Lung (tissue), 12 donors: Measurements from ENCODE around the gene TCEANC. TPM values are rescaled to one million over a fixed set of nuclear protein-coding genes. Genes with fewer than 3 reads are reported as not detected.

Experiments
- ATAC-seq: fragments of 200-7000 bp; cut with Tn5 transposase; one replicate; pipeline ENCODE4 v1.9.1; 2020; ENCODE audit warnings: moderate number of reproducible peaks; ENCODE audit not compliant: insufficient read depth, low FRiP score
- DNase-seq, 3 donors: peaks; one replicate each; pipeline ENCODE4 v3.0.0-alpha.2; 2013 to 2017
- H3K27ac ChIP-seq, 2 donors: one replicate each; pipeline ENCODE4 v1.5.1; 2013; ENCODE audit warnings: mild to moderate bottlenecking in 2 of 2, moderate library complexity in 2 of 2, control low read depth in 1 of 2, inconsistent platforms in 1 of 2, low read depth in 1 of 2, low read length in 1 of 2
- H3K27me3 ChIP-seq, 3 donors: one replicate each; pipeline ENCODE4 v1.5.1; 2013; ENCODE audit warnings: low read length in 2 of 3; ENCODE audit not compliant: control insufficient read depth in 3 of 3, insufficient read depth in 3 of 3
- H3K36me3 ChIP-seq, 4 donors: one replicate each; pipeline ENCODE4 v1.5.1; 2013; ENCODE audit warnings: low read length in 4 of 4, mild to moderate bottlenecking in 1 of 4, moderate library complexity in 1 of 4; ENCODE audit not compliant: control insufficient read depth in 4 of 4, insufficient read depth in 4 of 4
- H3K4me1 ChIP-seq, 5 donors: one replicate each; pipeline ENCODE4 v1.5.1; 2013; ENCODE audit warnings: low read length in 5 of 5, mild to moderate bottlenecking in 2 of 5, moderate library complexity in 1 of 5; ENCODE audit not compliant: control insufficient read depth in 5 of 5, insufficient read depth in 5 of 5
- H3K4me3 ChIP-seq: one replicate; pipeline ENCODE4 v1.5.1; 2013; ENCODE audit warnings: mild to moderate bottlenecking, control low read depth, moderate library complexity
- H3K9ac ChIP-seq, 2 donors: one replicate each; pipeline ENCODE4 v1.5.1; 2013; ENCODE audit warnings: low read length in 2 of 2, control low read depth in 1 of 2; ENCODE audit not compliant: insufficient read depth in 1 of 2
- H3K9me3 ChIP-seq, 4 donors: one replicate each; pipeline ENCODE4 v1.5.1; 2013; ENCODE audit warnings: low read length in 3 of 4, mild to moderate bottlenecking in 1 of 4, moderate library complexity in 1 of 4; ENCODE audit not compliant: control insufficient read depth in 4 of 4, insufficient read depth in 3 of 4
- WGBS, 2 donors: extraction: QIAGEN DNeasy Blood & Tissue Kit; methylation state at CpG; one replicate each; pipeline ENCODE4 v1.1.7; 2013; 5-methylcytosine and 5-hydroxymethylcytosine counted together
- polyA plus RNA-seq, 2 donors: library from polyadenylated mRNA; stranded (reverse); fragments of 200-250 nt; gene quantifications; one replicate each; pipeline ENCODE4 v1.2.1, GENCODE V29; 2013
- total RNA-seq, 2 donors: library from RNA; depleted of rRNA in 1 of 2; stranded (reverse); fragments of >200 nt in 1 of 2; gene quantifications; one replicate each; pipeline ENCODE4 v1.2.1, GENCODE V29; 2014 to 2021
- TF ChIP-seq, protein P1 (sequence below): IDR thresholded peaks from 2 replicates; pipeline ENCODE4 v1.5.1; 2012; ENCODE audit warnings: mild to moderate bottlenecking; ENCODE audit errors: control extremely low read depth, extremely low read depth
- donor health status: control.
- donor health status: control.
- donor health status: Bipolar disorder and iron deficiency.
- donor health status: healthy.
- donor health status: DM: yes; HTN: yes; CAD: no.

Gene TCEANC
- total and polyA plus RNA-seq, 4 donors, result 0.94 to 6.7 (median 2.7) TPM

DNA sequence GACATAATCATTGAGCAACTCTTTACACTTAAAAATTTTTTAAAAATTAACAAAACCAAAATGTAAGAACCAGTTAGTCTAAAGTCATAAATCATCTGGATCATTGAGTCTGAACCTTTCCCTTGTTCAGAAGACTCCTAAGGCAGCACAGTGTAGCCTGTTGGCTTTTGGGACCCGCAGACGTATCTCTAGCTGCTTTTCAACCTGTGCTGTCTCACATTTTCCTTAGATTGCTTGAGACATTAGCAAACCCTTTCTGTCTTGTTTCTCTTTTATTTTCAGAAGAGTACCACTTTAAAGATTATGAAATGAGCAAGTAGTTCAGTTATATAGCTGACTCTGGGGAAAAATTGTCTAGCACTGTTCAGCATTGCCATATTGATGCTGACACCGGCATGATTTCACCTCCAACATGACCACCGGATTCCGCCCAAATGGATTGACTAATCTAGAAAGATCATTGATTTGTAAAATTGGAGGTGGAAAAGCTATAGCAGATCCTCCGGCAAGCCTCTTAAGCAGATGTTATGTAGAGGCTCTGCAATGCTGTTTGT lies 8.9 kb downstream of the TCEANC start:
- TF ChIP-seq, protein P1, sequence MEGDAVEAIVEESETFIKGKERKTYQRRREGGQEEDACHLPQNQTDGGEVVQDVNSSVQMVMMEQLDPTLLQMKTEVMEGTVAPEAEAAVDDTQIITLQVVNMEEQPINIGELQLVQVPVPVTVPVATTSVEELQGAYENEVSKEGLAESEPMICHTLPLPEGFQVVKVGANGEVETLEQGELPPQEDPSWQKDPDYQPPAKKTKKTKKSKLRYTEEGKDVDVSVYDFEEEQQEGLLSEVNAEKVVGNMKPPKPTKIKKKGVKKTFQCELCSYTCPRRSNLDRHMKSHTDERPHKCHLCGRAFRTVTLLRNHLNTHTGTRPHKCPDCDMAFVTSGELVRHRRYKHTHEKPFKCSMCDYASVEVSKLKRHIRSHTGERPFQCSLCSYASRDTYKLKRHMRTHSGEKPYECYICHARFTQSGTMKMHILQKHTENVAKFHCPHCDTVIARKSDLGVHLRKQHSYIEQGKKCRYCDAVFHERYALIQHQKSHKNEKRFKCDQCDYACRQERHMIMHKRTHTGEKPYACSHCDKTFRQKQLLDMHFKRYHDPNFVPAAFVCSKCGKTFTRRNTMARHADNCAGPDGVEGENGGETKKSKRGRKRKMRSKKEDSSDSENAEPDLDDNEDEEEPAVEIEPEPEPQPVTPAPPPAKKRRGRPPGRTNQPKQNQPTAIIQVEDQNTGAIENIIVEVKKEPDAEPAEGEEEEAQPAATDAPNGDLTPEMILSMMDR, result no peak
- H3K9ac ChIP-seq, result no peak overlapping the region
- H3K9me3 ChIP-seq, result no peaks in the 10 kb centered on the region
- WGBS, 2 donors, result 85 to 88% methylated on average over 6 of the region's 6 CpGs
- no peak overlapping the region for H3K27ac ChIP-seq
- no peak for DNase-seq
- H3K4me3 ChIP-seq, result no peak overlapping the region
- no peak for ATAC-seq
- peaks cover 0 to 5% (median 1%) of the 10 kb centered on the region in 4 donors for H3K36me3 ChIP-seq
- H3K4me1 ChIP-seq, result peaks cover 0 to 5% (median 0%) of the 10 kb centered on the region in 5 donors
- peaks cover 0 to 39% (median 38%) of the 10 kb centered on the region in 3 donors for H3K27me3 ChIP-seq

DNA sequence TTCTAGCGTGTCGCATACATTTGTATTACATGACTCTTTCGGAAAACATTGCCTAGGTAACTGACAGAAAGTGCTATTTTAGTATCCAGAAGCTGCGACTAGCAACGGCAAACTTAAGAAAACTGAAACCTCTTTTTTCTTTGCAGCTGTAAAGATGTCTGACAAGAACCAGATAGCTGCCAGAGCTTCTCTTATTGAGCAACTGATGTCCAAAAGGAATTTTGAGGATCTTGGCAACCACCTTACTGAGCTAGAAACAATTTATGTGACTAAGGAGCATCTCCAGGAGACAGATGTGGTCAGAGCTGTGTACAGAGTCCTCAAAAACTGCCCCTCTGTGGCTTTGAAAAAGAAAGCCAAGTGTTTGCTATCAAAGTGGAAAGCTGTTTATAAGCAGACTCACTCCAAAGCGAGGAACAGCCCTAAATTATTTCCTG lies 9.4 kb downstream of the TCEANC start:
- peaks cover 0 to 41% (median 40%) of the 10 kb centered on the region in 3 donors for H3K27me3 ChIP-seq
- H3K9me3 ChIP-seq, result no peaks in the 10 kb centered on the region
- TF ChIP-seq, protein P1, result no peak
- peaks cover 0 to 5% (median 1%) of the 10 kb centered on the region in 4 donors for H3K36me3 ChIP-seq
- no peak for ATAC-seq
- no peak overlapping the region for H3K9ac ChIP-seq
- no peak for DNase-seq
- peaks cover 0 to 5% (median 0%) of the 10 kb centered on the region in 5 donors for H3K4me1 ChIP-seq
- H3K4me3 ChIP-seq, result no peak overlapping the region
- WGBS, 2 donors, result 66 to 78% methylated on average over 6 of the region's 6 CpGs
- H3K27ac ChIP-seq, result no peak overlapping the region

DNA sequence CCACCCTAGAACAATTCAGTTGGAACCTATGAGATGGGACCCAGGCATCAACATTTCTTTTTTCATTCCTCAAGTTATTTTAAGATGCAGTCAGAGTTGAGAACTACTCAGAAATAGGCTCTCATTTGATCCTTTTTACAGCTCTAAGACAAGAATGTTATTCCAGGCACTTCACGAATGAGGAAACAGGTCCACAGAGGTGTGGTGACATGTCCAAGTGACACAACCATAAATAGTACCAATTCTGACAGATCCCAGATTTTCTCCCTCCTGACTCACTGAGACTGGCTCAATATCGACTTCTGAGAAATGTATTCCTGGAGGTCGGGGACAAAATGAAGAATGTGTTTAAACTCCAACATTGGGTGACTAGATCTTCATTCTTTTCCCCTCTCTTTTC lies 11.1 kb downstream of the TCEANC start:
- H3K27ac ChIP-seq, result peak overlapping the region in 1 of 2 donors; percentile 53
- H3K4me3 ChIP-seq, result no peak overlapping the region
- no peaks in the 10 kb centered on the region for H3K9me3 ChIP-seq
- 75 to 76% methylated on average over 3 of the region's 3 CpGs for WGBS, 2 donors
- TF ChIP-seq, protein P1, result no peak
- no peak for ATAC-seq
- peaks cover 2 to 45% (median 39%) of the 10 kb centered on the region in 3 donors for H3K27me3 ChIP-seq
- no peak overlapping the region for H3K9ac ChIP-seq
- H3K4me1 ChIP-seq, result peaks cover 0 to 5% (median 0%) of the 10 kb centered on the region in 5 donors
- peaks cover 0 to 5% (median 1%) of the 10 kb centered on the region in 4 donors for H3K36me3 ChIP-seq
- no peak for DNase-seq
